ENCODE results near the gene TXNDC16.
"Not testable (repeated sequence)": the region's sequence is repeated elsewhere in the genome, so short reads cannot be mapped to it uniquely, and the experiment has no call there.

TXNDC16 gene, protein sequence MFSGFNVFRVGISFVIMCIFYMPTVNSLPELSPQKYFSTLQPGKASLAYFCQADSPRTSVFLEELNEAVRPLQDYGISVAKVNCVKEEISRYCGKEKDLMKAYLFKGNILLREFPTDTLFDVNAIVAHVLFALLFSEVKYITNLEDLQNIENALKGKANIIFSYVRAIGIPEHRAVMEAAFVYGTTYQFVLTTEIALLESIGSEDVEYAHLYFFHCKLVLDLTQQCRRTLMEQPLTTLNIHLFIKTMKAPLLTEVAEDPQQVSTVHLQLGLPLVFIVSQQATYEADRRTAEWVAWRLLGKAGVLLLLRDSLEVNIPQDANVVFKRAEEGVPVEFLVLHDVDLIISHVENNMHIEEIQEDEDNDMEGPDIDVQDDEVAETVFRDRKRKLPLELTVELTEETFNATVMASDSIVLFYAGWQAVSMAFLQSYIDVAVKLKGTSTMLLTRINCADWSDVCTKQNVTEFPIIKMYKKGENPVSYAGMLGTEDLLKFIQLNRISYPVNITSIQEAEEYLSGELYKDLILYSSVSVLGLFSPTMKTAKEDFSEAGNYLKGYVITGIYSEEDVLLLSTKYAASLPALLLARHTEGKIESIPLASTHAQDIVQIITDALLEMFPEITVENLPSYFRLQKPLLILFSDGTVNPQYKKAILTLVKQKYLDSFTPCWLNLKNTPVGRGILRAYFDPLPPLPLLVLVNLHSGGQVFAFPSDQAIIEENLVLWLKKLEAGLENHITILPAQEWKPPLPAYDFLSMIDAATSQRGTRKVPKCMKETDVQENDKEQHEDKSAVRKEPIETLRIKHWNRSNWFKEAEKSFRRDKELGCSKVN

DNA sequence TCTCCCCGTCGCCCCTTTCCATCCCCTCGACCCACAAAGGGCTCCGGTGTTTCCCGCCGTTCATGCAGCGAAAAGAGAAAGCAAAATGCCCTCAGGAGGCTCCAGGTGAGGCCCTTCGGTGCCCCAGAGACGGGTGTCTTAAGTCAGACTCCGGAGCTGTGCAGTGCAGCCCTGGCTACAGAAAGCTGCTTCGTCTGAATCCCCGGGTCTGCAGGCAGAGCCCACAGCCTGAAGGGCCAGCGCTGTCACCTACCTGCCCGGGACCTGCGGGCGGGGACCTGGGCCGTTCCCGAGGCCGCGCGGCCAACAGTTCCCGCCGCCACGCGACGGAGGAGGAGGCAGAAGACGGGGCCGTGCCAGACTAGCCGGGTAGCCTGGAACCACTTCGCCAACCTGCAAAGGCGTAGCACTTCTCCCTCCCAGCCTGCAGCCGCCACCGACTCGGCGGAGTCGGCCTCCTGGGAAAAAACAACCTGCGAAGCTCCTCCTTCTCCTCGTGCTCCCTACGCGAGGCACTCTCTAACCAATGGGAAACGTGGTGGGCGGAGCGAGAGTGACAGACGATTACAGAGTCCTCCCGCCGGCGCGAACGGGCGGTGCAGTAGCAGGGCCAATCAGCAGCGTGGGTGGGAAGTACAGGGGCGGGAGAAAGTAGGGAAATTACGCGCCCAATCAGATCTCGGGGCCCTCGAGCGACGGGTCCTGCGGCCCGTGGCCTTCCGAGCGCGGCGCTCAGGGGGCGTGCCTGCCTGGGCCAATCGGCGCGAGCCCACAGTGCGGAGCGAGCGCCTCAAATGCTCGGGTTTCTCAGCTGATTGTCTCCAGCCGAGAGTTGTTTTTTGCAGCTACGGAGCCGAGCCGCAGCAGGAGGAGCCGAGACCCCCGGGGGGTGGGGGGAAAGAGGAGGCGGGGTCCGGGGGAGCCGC is at the start of gene TXNDC16, which contains the start of gene GPR137C:
Gene TXNDC16, minus strand, starts transcription at position 443 of the 926 bp plus-strand sequence. CDS start 8,948 bp downstream, outside the sequence.
Gene GPR137C, plus strand, starts transcription at position 774 of the 926 bp plus-strand sequence. CDS start 312 bp downstream, outside the sequence.
- DNase-seq (ENCODE audit: low read depth in 2 of 2) = peak; percentile 99 to 100

DNA sequence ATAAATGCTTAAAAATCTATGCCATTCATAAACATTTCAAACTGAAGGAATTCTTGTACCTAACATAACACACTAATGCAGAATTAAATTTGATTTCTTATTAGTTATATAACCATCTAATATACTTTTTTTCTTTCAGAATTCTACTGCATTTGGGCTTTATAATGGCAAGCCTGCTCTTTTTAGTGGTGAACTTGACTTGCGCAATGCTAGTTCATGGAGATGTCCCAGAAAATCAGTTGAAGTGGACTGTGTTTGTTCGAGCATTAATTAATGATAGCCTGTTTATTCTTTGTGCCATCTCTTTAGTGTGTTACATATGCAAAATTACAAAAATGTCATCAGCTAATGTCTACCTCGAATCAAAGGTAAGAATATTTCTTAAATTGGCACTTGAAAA is 47.7 kb upstream of the TXNDC16 start:
- no peak for DNase-seq (ENCODE audit: low read depth in 2 of 2)

DNA sequence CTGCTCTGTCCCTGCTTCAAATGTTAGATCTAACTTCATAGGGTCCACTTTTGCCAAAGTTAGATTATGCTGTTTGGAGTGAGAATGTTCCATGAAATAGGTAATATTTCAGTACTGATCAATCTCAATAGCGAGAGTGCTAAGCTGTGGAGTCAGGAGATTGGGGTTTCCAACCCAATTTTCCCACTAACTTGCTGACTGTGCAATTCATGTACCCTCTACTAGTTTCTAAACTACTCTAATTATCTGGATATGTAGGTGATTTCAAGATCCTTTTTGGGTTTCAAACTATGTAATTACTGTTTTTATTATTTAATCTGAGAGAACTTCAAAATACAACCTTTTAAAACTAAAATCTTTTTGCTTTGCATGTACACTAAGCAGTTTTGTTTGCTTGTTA is 46.3 kb upstream of the TXNDC16 start:
- DNase-seq (ENCODE audit: low read depth in 2 of 2) = no peak

DNA sequence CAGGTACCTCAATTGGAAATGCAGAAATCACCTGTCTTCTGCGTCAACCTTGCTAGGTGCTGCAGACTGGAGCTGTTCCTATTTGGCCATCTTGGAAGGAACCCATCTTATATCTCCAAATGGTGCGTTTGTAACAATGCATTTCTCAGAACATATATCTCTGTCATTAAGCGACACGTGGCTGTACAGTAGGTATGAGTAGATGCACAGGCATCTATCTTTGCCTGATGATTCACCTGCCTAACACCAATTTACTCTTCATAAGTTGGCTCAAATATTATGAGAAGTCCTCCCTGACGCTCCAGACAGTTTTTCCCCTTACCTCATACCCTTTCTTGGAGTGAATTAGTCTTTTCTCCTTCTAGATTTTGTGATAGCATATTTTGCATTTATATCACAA is 44.6 kb upstream of the TXNDC16 start:
- DNase-seq (ENCODE audit: low read depth in 2 of 2) = no peak

DNA sequence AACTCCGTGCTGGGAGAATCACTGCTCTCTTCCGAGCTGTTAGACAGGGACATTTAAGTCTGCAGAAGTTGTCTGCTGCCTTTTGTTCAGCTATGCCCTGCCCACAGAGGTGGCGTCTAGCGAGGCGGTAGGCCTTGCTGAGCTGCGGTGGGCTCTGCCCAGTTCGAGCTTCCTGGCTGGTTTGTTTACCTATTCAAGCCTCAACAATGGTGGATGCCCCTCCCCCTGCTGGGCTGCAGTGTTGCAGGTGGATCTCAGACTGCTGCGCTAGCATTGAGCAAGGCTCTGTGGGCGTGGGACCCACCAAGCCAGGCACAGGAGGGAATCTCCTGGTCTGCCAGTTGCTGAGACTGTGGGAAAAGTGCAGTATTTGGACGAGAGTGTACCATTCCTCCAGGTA is 44.0 kb upstream of the TXNDC16 start:
- DNase-seq (ENCODE audit: low read depth in 2 of 2) = no peak

DNA sequence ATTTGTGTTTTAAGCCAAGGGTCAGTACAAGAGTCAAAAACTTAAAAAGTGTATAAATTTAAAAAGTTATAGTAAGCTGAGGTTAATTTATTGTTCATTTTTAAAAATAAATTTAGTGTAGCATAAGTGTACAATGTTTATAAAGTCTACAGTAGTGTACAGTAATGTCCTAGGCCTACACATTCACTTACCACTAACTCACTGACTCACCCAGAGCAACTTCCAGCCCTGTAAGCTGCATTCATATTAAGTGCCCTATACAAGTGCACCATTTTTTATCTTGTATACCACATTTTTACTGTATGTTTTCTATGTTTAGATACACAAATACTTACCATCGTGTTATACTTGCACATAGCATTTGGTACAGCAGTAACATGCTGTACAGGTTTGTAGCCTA is 38.0 kb upstream of the TXNDC16 start:
- DNase-seq (ENCODE audit: low read depth in 2 of 2) = no peak

DNA sequence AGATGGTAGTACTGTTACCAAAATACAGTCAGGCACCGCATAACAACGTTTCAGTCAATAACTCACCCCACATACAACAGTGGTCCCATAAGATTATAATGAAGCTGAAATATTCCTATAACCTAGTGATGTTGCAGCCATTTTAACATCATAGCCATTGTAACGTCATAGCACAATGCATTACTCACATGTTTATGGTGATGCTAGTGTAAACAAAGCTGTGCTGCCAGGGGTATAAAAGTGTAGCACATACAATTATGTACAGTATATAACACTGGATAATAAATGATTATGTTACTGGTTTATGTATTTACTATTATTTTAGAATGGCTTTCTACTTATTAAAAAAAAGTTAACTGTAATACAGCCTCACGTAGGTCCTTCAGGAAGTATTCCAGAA is 37.3 kb upstream of the TXNDC16 start:
- no peak for DNase-seq (ENCODE audit: low read depth in 2 of 2)

DNA sequence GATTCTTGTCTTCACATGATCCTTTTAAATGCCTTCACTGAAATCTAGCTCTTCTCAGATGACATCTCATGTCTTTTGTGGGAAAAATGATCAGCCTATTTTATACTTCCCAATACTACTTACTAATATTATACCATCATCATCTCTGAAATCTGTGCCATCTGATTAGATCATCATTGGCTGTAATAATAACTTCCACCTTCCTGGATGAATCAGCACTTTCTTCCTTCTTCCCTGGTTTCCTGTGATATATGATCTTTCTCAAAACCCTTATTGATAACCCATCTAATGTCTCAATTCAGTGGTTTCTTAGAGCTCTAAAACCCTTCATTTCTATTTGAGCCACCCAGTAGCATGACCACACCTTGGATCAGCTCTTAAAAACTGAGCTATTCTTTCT is 31.2 kb upstream of the TXNDC16 start:
- no peak for DNase-seq (ENCODE audit: low read depth in 2 of 2)

DNA sequence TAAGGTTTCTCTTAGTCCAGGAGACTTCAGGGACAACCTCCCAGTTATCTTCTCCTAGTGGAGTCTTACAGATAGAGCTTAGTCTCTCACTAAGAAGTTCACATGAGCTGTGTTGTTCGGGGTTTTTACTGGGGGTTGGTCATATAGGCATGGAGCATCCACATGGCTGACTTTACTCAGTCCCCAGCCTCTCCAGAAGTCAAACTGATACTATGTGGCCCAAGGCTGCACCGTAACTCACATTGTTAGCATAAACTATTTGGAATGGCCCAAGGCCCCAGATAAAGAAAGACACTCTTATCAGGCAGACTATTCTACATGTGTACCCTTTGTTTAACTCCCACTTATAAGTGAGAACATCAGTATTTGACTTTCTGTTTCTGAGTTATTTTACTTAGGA is 23.6 kb upstream of the TXNDC16 start:
- DNase-seq (ENCODE audit: low read depth in 2 of 2) = no peak

DNA sequence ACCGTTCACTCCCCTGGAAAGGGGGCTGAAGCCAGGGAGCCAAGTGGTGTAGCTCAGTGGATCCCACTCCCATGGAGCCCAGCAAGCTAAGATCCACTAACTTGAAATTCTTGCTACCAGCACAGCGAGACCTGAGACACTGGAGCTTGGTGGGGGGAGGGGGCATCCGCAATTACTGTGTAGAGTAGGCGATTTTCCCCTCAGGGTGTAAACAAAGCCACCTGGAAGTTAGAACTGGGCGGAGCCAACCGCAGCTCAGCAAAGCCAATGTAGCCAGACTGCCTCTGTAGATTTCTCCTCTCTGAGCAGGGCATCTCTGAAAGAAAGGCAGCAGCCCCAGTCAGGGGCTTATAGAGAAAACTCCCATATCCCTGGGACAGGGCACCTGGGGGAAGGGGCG is 16.1 kb upstream of the TXNDC16 start:
- not testable (repeated sequence) for DNase-seq (ENCODE audit: low read depth in 2 of 2)

DNA sequence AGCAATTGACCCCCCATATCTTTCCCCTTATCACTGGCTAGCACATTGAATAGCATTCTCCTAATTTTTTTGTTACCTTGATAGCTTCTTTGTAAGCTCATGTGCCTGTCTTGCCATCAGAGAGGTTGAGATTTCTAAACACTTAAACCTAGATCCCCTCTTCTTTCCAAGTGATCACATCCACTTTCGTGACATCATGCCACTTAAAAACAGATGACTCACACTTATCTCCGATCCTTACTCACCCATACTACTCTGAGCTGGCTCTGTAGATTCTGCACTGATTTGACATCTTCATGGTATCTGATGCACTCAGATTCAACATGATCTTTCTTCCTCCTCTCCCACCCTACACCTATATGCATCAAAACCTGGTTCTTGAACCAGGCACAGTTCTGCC is 10.8 kb upstream of the TXNDC16 start:
- DNase-seq (ENCODE audit: low read depth in 2 of 2) = no peak

DNA sequence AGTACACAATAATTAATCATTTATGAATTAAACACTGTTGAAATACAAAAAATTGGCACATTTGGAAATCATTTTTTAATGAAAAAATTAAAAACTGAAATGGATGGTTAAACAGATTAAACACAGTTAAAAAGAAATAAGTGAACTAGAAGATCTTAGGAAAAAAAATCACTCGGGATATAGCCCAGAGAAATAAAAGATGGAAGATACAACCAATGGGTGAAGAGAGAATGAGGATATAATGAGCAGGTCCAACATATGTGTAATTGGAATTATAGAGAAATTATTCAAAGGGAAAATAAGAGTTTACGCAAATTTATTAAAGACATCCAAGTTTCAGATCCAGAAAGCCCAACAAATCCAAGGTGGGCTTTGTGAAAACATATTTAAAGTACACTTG is 6.4 kb upstream of the TXNDC16 start:
- DNase-seq (ENCODE audit: low read depth in 2 of 2) = no peak

DNA sequence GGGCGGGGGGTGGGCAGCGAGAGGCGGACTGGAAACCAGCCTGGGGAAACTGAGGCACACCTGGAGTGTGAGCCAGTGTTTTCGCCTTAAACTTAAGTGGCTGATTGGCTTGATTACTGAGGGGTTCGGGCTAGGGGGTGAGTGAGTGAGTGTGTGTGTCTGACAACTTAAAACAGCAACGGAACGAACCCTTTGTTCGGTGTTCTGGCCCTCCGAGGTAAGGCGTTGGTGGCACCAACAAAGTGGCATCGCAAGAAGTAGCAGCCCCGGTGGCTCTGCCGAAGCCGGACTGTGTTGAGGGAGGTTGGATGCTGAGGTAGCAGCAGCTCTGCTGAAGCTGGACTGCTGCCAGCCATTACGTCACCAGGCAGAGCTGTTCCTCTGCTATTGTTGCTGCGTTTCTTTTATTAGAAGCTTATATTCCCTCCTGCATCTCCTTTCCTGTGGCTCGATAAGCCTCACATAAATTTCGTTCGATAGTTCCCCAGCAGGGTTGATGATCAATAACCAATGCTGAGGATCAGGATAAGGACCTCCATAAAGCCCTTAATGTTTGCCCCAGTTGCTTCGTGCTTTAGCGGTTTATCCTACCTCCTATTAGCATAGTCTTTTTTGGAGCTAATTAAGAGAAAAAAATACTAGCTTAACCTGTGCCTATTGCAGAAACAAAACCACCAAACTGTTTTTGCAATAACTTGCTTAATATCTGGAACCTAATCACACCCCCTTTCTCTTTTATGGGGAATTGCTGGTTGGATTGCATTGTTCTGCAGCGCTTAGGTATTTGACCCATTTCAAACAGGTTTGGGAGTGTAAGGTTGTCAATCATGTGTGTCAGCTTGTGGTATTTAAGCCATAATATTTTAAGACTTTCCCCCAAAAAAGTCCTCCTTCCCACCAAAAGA is 1.6 kb upstream of the TXNDC16 start:
- peak; percentile 44 to 70 for DNase-seq (ENCODE audit: low read depth in 2 of 2)

DNA sequence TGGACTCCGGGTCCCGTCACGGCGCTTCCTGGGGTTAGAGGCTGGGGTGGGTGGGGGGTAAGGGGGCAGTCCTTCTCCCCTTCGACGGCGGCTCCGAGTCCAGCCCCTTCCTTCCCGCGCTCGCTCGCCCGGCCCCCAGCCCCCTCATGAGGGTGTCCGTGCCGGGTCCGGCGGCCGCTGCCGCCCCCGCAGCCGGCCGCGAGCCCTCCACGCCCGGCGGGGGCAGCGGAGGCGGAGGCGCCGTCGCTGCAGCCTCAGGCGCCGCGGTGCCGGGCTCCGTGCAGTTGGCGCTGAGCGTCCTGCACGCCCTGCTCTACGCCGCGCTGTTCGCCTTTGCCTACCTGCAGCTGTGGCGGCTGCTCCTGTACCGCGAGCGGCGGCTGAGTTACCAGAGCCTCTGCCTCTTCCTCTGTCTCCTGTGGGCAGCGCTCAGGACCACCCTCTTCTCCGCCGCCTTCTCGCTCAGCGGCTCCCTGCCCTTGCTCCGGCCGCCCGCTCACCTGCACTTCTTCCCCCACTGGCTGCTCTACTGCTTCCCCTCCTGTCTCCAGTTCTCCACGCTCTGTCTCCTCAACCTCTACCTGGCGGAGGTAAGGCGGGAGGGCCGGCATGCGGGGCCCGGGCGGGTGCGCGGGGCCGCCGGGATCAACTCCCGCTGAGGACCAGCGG is 831 bp upstream of the TXNDC16 start:
- peak in 1 of 2 experiments; percentile 25 for DNase-seq (ENCODE audit: low read depth in 2 of 2)

DNA sequence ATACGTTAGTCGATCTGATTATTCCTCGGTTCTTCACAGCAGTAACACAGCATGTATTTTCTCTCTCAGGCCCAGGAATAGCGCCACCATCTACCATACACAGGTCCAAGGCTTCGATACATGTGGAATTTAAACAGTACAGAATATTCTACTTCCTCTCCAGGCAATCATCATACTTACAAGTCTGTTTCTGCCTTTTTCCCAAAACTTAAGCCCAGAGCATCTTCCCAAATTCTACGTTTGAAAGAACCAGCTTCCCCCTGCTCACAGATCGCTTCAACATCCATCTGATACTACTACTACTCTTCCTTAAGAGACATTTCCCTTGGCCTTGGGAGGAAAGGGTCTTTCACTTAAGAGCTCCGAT is 626 bp downstream of the TXNDC16 start:
- no peak for DNase-seq (ENCODE audit: low read depth in 2 of 2)

DNA sequence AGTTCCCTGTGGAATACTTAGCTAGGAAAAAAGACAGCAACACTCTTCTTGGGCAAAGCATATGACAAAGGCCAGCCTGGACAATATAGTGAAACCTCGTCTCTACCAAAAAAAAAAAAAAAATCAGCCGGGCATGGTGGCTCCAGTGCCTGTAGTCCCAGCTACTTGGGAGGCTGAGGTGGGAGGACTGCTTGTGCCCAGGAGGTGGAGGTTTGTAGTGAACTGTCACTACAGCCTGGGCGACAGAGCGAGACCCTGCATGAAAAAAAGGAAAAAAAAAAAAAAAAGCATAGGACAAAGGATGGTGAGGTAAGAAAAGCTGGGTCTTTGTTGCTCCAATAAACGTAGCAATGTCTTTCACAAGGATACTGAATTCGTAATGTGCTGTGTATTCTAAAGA is 1.1 kb downstream of the TXNDC16 start:
- no peak for DNase-seq (ENCODE audit: low read depth in 2 of 2)

DNA sequence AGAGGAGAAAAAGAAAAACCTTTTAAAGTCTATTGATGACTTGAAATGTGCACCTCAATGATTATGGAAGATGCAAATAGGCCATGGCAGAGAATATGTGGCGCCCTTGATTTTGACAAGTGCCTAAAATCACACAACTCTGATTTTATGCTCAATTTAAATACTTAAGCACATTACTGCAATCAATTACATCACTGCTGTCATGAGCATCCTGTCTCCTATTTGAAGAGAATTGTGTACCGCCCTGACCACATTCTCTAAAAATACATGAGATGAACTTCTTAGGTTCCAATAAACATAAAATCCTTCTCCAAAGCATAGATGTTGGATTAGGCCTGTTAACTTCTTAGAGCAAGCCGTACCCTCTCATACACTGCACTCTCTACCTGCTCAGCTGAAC is 1.6 kb downstream of the TXNDC16 start:
- no peak for DNase-seq (ENCODE audit: low read depth in 2 of 2)

DNA sequence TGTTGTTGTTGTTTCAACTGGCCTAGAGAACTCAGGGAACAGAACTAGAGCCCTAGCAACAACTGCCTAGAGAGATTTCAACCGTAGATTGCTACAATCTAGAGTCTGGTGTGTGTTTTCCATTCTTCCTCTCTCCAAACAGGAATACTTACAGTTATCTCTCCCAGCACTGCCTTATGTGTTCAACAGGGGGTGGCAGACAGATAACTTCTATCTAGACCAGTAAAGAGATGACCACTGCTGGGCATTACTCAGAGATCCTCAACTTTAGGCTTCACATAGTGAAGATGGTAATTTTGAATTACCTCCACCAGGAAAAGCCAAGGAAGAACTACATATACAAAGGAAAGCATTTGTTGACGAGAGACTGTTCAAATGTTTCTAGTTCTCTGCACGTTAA is 4.8 kb downstream of the TXNDC16 start:
- no peak for DNase-seq (ENCODE audit: low read depth in 2 of 2)

DNA sequence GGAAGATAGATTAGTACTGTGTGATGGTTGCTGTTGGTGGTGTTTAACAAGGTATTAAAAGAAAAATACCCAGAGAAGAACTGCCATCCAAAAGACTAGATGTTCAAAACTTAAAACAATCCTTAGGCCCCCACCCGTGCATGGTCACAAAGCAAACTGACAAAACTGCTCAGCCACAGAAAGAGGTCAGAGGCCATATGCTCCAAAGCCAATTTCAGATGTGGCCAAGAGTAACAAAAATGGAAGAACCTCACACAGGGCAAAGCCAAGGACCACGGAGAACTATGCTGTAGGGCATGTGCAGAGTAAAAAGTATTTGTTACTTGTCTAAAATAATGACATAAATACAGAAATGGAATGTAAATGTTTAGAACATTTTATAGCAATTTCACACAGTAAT is 5.3 kb downstream of the TXNDC16 start:
- no peak for DNase-seq (ENCODE audit: low read depth in 2 of 2)

DNA sequence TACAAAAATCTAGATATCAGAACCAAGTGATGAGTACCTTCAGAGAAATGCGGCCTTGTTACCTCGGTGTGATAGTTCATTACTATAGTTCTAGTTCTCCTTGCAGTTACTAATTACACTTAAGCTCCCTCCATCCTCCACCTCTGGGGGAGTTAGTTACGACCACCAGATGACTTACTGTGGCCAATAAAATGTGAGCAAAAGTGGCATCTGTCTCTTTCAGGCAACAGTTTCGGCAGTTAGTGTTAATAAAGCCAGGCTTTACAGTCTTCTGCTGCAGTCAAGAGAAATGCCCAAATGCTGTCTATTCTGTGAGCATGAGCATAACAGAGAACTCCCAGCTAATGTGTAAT is 6.0 kb downstream of the TXNDC16 start:
- DNase-seq (ENCODE audit: low read depth in 2 of 2) = no peak

All from stimulated activated CD4-positive, alpha-beta T cell treated with anti-CD3 and anti-CD28 coated beads, Interleukin-12 subunit alpha, Interleukin-12 subunit beta, amount 100 ng/mL, for 24 hours (primary cell).